HepG2 (cell line): ENCODE measurements around the gene MNX1. TPM values are rescaled to one million over a fixed set of nuclear protein-coding genes. Genes with fewer than 3 reads are reported as not detected.

Source experiments
- ATAC-seq: fragments of 200-7000 bp; cut with Tn5 transposase; 3 replicates; pipeline ENCODE4 v1.9.1; 2020; ENCODE audit warnings: mild to moderate bottlenecking, moderate library complexity
- BruUV-seq: library from RNA; stranded (reverse); fragments of 400-500 nt; replicated peaks from 2 replicates; lab custom pipeline; 2021; lab: Mats Ljungman, UMichigan
- CTCF ChIA-PET: fragments of 300-600 bp; formaldehyde crosslinking; extraction: SDS; loops from one replicate; lab custom pipeline; 2021; ENCODE audit warnings: low total read pairs, inconsistent platforms, low intra/inter-chr PET ratio; lab: Yijun Ruan, JAX
- POLR2A ChIA-PET: fragments of 350-600 bp; sonication (Branson Sonifier 250); formaldehyde crosslinking; loops from one replicate; lab custom pipeline; 2020; ENCODE audit warnings: antibody characterized with exemption, inconsistent platforms; lab: Yijun Ruan, JAX
- DNase-seq: peaks from one replicate; pipeline ENCODE4 v3.0.0-alpha.2; 2015; ENCODE audit warnings: low spot score
- FAIRE-seq: peaks from 3 replicates; lab custom pipeline; 2011; peaks lifted over from hg19 to GRCh38; lab: Jason Lieb, UNC
- H2AFZ ChIP-seq: one replicate; pipeline ENCODE4 v1.6.1; 2011; ENCODE audit warnings: low read length, inconsistent platforms
- H3K27ac ChIP-seq: fragments of 300-600 bp; 3 replicates; pipeline ENCODE4 v1.8.0; 2011; ENCODE audit warnings: mixed run types, mild to moderate bottlenecking, mixed read lengths, low read length, inconsistent platforms; ENCODE audit not compliant: insufficient read depth; ENCODE audit errors: extremely low read length
- H3K27me3 ChIP-seq, 2 experiments: fragments of 200-600 bp in 1 of 2; 2 replicates in 1 of 2; 3 replicates in 1 of 2; pipeline versions ENCODE4 v1.6.0 to v1.8.0; 2011; ENCODE audit warnings: low read length in 2 of 2, mild to moderate bottlenecking in 2 of 2, moderate library complexity in 2 of 2, inconsistent platforms in 1 of 2; ENCODE audit not compliant: insufficient read depth in 2 of 2, control insufficient read depth in 1 of 2
- H3K36me3 ChIP-seq, 2 experiments: fragments of 200-600 bp in 1 of 2; replicated peaks in 1 of 2; 2 replicates in 1 of 2; 3 replicates in 1 of 2; pipeline versions ENCODE4 v1.5.1 to v1.8.0; 2011; ENCODE audit warnings: low read length in 2 of 2, inconsistent platforms in 1 of 2; ENCODE audit not compliant: insufficient read depth in 2 of 2, control insufficient read depth in 1 of 2
- H3K4me1 ChIP-seq: 2 replicates; pipeline ENCODE4 v1.5.1; 2012; ENCODE audit warnings: low read length, inconsistent platforms; ENCODE audit not compliant: insufficient read depth
- H3K4me2 ChIP-seq: 2 replicates; pipeline ENCODE4 v1.6.0; 2011; ENCODE audit warnings: low read depth, low read length, inconsistent platforms
- H3K4me3 ChIP-seq, 3 experiments: fragments of 200-600 bp in 1 of 3; sonication (generic), shearing (Covaris generic) in 1 of 3; replicated peaks in 1 of 3; 2 replicates each; pipeline ENCODE4 v1.5.1; 2011 to 2016; ENCODE audit warnings: low read length in 3 of 3, inconsistent platforms in 2 of 3, low read depth in 2 of 3, mild to moderate bottlenecking in 2 of 3, control low read depth in 1 of 3, mixed read lengths in 1 of 3; ENCODE audit not compliant: insufficient read depth in 1 of 3
- H3K79me2 ChIP-seq: one replicate; pipeline ENCODE4 v1.6.1; 2011; ENCODE audit warnings: low read length, inconsistent platforms; ENCODE audit not compliant: insufficient read depth
- H3K9ac ChIP-seq: 2 replicates; pipeline ENCODE4 v1.6.0; 2011; ENCODE audit warnings: mild to moderate bottlenecking, low read depth, low read length, inconsistent platforms; ENCODE audit not compliant: insufficient read depth
- H3K9me3 ChIP-seq: 2 replicates; pipeline ENCODE4 v1.5.1; 2012; ENCODE audit warnings: mild to moderate bottlenecking, low read length
- H4K20me1 ChIP-seq: 2 replicates; pipeline ENCODE4 v1.6.0; 2011; ENCODE audit warnings: inconsistent platforms, mild to moderate bottlenecking, low read length, moderate library complexity; ENCODE audit not compliant: insufficient read depth
- E2F2 ChIP-seq: sonication (generic); formaldehyde crosslinking; IDR thresholded peaks from 2 replicates; pipeline ENCODE4 v1.4.0; 2020; ENCODE audit warnings: missing genetic modification reagents, borderline replicate concordance
- EHMT2 ChIP-seq: fragments of 200-600 bp; sonication (generic); IDR thresholded peaks from 2 replicates; pipeline ENCODE4 v1.7.0; 2017; ENCODE audit warnings: antibody characterized with exemption, low read depth, low read length, borderline replicate concordance
- MEIS2 ChIP-seq: sonication (generic); formaldehyde crosslinking; IDR thresholded peaks from 2 replicates; pipeline ENCODE4 v1.9.0; 2021; ENCODE audit warnings: mild to moderate bottlenecking, missing genetic modification reagents
- MIER2 ChIP-seq: IDR thresholded peaks from 2 replicates; pipeline ENCODE4 v1.6.1; 2016; ENCODE audit warnings: missing biosample characterization, missing genetic modification reagents
- NFIB ChIP-seq: sonication (generic); formaldehyde crosslinking; IDR thresholded peaks from 2 replicates; pipeline ENCODE4 v1.9.0; 2021; ENCODE audit warnings: missing genetic modification reagents, mild to moderate bottlenecking, borderline replicate concordance
- TEAD2 ChIP-seq: sonication (generic); formaldehyde crosslinking; IDR thresholded peaks from 2 replicates; pipeline ENCODE4 v1.9.0; 2021; ENCODE audit warnings: missing genetic modification reagents
- ZNF562 ChIP-seq: sonication (generic); formaldehyde crosslinking; IDR thresholded peaks from 2 replicates; pipeline ENCODE4 v1.8.0; 2022; ENCODE audit warnings: missing genetic modification reagents, borderline replicate concordance
- ZNF768 ChIP-seq: sonication (generic); formaldehyde crosslinking; IDR thresholded peaks from 2 replicates; pipeline ENCODE4 v1.4.0; 2020; ENCODE audit warnings: missing genetic modification reagents
- WGBS: methylation state at CpG from one replicate; pipeline ENCODE4 v1.1.6; 2017; ENCODE audit warnings: low lambda C conversion rate; 5-methylcytosine and 5-hydroxymethylcytosine counted together
- in situ Hi-C: cut with HindIII; loops from 2 replicates; pipeline ENCODE4 v1.10.0; 2017; ENCODE audit warnings: low pct_unique_long_range_greater_than_20kb; ENCODE audit not compliant: extremely low pct_ligation_motif_present
- intact Hi-C: fragments of 100-400 bp; cut with micrococcal nuclease; formaldehyde crosslinking; loops from one replicate; pipeline ENCODE4 v1.10.0; 2022; ENCODE audit not compliant: unreplicated experiment
- polyA plus RNA-seq, 8 experiments: library from polyadenylated mRNA; depleted of rRNA in 3 of 8; stranded (reverse) in 7 of 8; unstranded in 1 of 8; fragments of >200 nt; fragmentation: Illumina TruSeq in 4 of 8; extraction: Trizol in 4 of 8; gene quantifications; 2 replicates each; pipeline versions ENCODE4 v1.2.1 to v1.2.3, GENCODE V29; 2011 to 2016; ENCODE audit warnings: low read depth in 4 of 8, missing spikeins in 1 of 8, mixed read lengths in 1 of 8; ENCODE audit not compliant: insufficient read depth in 1 of 8
- total RNA-seq, 5 experiments: library from RNA; depleted of rRNA; stranded (reverse); fragments of >200 nt; fragmentation: Illumina TruSeq; extraction: Trizol; gene quantifications; 2 replicates each; pipeline ENCODE4 v1.2.3, GENCODE V29; 2016; ENCODE audit warnings: low read depth in 1 of 5
- TF ChIP-seq, protein P1 (sequence below): sonication (generic); formaldehyde crosslinking; IDR thresholded peaks from 2 replicates; pipeline ENCODE4 v1.9.0; 2022; ENCODE audit warnings: low read depth, missing genetic modification reagents

Gene MNX1
- total and polyA plus RNA-seq, 2 of the 13 experiments (the other 11 are each of a cell fraction or from before 2014, with no cell fraction given): 0.94 to 6.1 TPM

DNA sequence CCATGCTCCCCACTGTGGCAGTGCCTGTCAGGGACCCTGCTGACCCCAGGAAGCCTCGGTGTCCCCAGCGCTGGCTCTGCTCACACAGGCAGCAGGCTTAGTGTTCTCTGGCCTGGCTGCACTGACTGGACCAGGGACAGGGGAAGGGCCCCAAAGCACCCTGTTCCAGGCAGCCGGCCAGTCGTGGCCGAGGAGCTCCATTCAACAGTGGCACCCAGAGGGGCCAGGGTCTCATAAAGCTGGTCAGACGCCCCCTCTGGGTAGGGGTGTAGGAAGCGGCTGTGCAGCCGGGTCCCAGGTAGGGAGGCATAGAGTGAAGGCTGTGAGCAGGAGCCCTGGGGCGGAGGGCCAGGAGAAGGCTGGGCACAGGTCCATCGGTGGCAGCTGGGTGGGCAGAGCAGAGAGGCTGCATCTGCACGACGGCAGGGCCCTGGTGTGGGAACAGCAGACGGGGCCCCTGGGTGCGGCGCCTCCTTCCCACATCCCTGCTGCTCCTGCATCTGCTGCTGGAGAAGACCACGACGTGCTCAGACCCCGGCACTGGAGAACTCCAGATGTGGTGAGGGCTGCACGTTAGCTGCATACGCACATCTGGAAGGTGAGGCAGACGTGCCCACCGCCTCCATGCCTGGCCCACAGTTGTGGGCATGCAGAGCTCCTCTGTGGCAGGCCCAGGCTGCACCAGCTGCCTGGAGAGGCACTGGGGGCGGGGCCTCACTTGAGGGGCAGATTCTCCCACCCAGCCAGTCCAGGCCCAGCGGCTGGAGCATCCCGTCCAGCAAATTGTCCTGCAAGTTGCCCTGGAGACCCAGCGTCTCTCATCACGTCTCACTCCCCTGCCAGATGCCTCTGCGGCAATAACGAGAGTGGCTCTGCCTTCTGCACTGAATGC is 25.1 kb downstream of the MNX1 start:
- POLR2A ChIA-PET: no interaction called here
- H3K9me3 ChIP-seq: no peaks in the 10 kb centered on the region
- CTCF ChIA-PET: no interaction called here
- H2AFZ ChIP-seq: no peak overlapping the region
- no peaks in the 10 kb centered on the region for H3K27me3 ChIP-seq
- in situ Hi-C loops (no loop called here), intact Hi-C loops (loop anchor here (10.0 kb wide), 1 partner anchor 149 kb away; the partner anchor contains the start of gene UBE3C)
- TF ChIP-seq ZNF562 (CRISPR knock-in tag) (no peak), ZNF768 (CRISPR knock-in tag) (0 out of 2 replicates have a peak, but pooled peaks have one; percentile 22)
- no peak for FAIRE-seq
- H4K20me1 ChIP-seq: no peaks in the 10 kb centered on the region
- DNase-seq: no peak
- no peaks in the 10 kb centered on the region for H3K36me3 ChIP-seq
- no peak overlapping the region for H3K9ac ChIP-seq
- no peak overlapping the region for H3K27ac ChIP-seq
- peaks cover 32% of the 10 kb centered on the region for H3K4me1 ChIP-seq
- H3K4me2 ChIP-seq: no peak overlapping the region
- BruUV-seq: no TSS peak
- WGBS: 63% methylated on average over 20 of the region's 29 CpGs
- ATAC-seq: no peak
- H3K79me2 ChIP-seq: no peaks in the 10 kb centered on the region
- H3K4me3 ChIP-seq: no peak overlapping the region

GRCh38 chr7:156984174-156984891 is 26.1 kb downstream of the MNX1 start:
- H3K79me2 ChIP-seq: no peaks in the 10 kb centered on the region

More at GRCh38 chr7:156984174-156984891, 26.1 kb downstream of the MNX1 start:
- Histone ChIP-seq H3K4me3 (no peak overlapping the region), H3K4me2 (no peak overlapping the region), H3K27me3 (no peaks in the 10 kb centered on the region), H3K27ac (no peak overlapping the region), H2AFZ (no peak overlapping the region), H4K20me1 (no peaks in the 10 kb centered on the region), H3K9me3 (peaks cover 3% of the 10 kb centered on the region; the same call in 1 of the 2 replicates), H3K4me1 (peaks cover 22% of the 10 kb centered on the region), H3K36me3 (no peaks in the 10 kb centered on the region), H3K9ac (no peak overlapping the region)
- CTCF ChIA-PET: no interaction called here
- TF ChIP-seq MIER2 (CRISPR knock-in tag): no peak
- no peak for TF ChIP-seq EHMT2
- no peak for TF ChIP-seq NFIB (CRISPR knock-in tag)
- TF ChIP-seq E2F2 (CRISPR knock-in tag): no peak
- TF ChIP-seq TEAD2 (CRISPR knock-in tag): no peak
- no peak for TF ChIP-seq MEIS2
- TF ChIP-seq, protein P1, sequence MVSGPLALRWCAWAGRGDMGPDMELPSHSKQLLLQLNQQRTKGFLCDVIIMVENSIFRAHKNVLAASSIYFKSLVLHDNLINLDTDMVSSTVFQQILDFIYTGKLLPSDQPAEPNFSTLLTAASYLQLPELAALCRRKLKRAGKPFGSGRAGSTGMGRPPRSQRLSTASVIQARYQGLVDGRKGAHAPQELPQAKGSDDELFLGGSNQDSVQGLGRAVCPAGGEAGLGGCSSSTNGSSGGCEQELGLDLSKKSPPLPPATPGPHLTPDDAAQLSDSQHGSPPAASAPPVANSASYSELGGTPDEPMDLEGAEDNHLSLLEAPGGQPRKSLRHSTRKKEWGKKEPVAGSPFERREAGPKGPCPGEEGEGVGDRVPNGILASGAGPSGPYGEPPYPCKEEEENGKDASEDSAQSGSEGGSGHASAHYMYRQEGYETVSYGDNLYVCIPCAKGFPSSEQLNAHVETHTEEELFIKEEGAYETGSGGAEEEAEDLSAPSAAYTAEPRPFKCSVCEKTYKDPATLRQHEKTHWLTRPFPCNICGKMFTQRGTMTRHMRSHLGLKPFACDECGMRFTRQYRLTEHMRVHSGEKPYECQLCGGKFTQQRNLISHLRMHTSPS: no peak
- ATAC-seq (no peak), DNase-seq (no peak), FAIRE-seq (no peak)
- BruUV-seq: no TSS peak
- intact Hi-C loops (loop anchor here (10.0 kb wide), 1 partner anchor 150 kb away; the partner anchor contains the start of gene UBE3C), in situ Hi-C loops (no loop called here)
- WGBS: 61% methylated on average over 14 of the region's 14 CpGs
- POLR2A ChIA-PET: no interaction called here
